GM12878 (cell line): ENCODE results near the gene RUFY2. TPM values are rescaled to one million over a fixed set of nuclear protein-coding genes. Genes with fewer than 3 reads are reported as not detected.

Source experiments
- ATAC-seq: fragments of 200-7000 bp; cut with Tn5 transposase; 3 replicates; pipeline ENCODE4 v1.9.1; 2020; ENCODE audit warnings: mild to moderate bottlenecking, moderate library complexity
- BruUV-seq: library from RNA; stranded (reverse); fragments of 400-500 nt; replicated peaks from 2 replicates; lab custom pipeline; 2021; lab: Mats Ljungman, UMichigan
- CTCF ChIA-PET: fragments of 300-600 bp; sonication (Branson Sonifier 250); formaldehyde crosslinking; extraction: SDS; loops from one replicate; lab custom pipeline; 2021; ENCODE audit warnings: inconsistent platforms; lab: Yijun Ruan, JAX
- POLR2A ChIA-PET: fragments of 350-600 bp; formaldehyde crosslinking; extraction: SDS; loops from one replicate; lab custom pipeline; 2021; ENCODE audit warnings: inconsistent platforms; lab: Charles Lee
- RAD21 ChIA-PET: fragments of 300-600 bp; sonication (Branson Sonifier 250); formaldehyde crosslinking; loops from one replicate; lab custom pipeline; 2023; ENCODE audit warnings: antibody characterized with exemption; ENCODE audit not compliant: unreplicated experiment; lab: Charles Lee
- SMC1A ChIA-PET: fragments of 300-600 bp; sonication (Branson Sonifier 250); formaldehyde crosslinking; loops from one replicate; lab custom pipeline; 2023; ENCODE audit not compliant: unreplicated experiment, uncharacterized antibody; lab: Charles Lee
- DNase-seq: peaks from one replicate; pipeline ENCODE4 v3.0.0-alpha.2; 2011; ENCODE audit warnings: low read depth, low spot score
- FAIRE-seq: peaks from 3 replicates; lab custom pipeline; 2011; peaks lifted over from hg19 to GRCh38; lab: Jason Lieb, UNC
- H2AFZ ChIP-seq: 2 replicates; pipeline ENCODE4 v1.6.0; 2011; ENCODE audit warnings: low read depth, low read length, control low read depth; ENCODE audit not compliant: control insufficient read depth
- H3K27ac ChIP-seq: 2 replicates; pipeline ENCODE4 v1.5.1; 2011; ENCODE audit warnings: control low read depth; ENCODE audit not compliant: control insufficient read depth, insufficient read depth
- H3K27me3 ChIP-seq, 2 experiments: replicated peaks in 1 of 2; 2 replicates each; pipeline versions ENCODE4 v1.6.0 to v1.6.1; 2011; ENCODE audit warnings: low read length in 1 of 2; ENCODE audit not compliant: control insufficient read depth in 2 of 2, insufficient read depth in 2 of 2
- H3K36me3 ChIP-seq, 2 experiments: 2 replicates each; pipeline ENCODE4 v1.5.1; 2011; ENCODE audit warnings: low read length in 1 of 2; ENCODE audit not compliant: control insufficient read depth in 2 of 2, insufficient read depth in 2 of 2
- H3K4me1 ChIP-seq: 2 replicates; pipeline ENCODE4 v1.6.1; 2011; ENCODE audit warnings: mild to moderate bottlenecking, low read length, moderate library complexity, mixed read lengths; ENCODE audit not compliant: control insufficient read depth, insufficient read depth
- H3K4me2 ChIP-seq: 2 replicates; pipeline ENCODE4 v1.6.0; 2011; ENCODE audit warnings: control low read depth; ENCODE audit not compliant: control insufficient read depth, insufficient read depth
- H3K4me3 ChIP-seq: fragments of 200-600 bp; sonication (generic); 2 replicates; pipeline ENCODE4 v1.5.1; 2016
- H3K79me2 ChIP-seq: 2 replicates; pipeline ENCODE4 v1.6.0; 2011; ENCODE audit warnings: low read length; ENCODE audit not compliant: control insufficient read depth, insufficient read depth
- H3K9ac ChIP-seq: 2 replicates; pipeline ENCODE4 v1.8.0; 2011; ENCODE audit warnings: low read length, control low read depth, mixed read lengths; ENCODE audit not compliant: control insufficient read depth, insufficient read depth
- H3K9me3 ChIP-seq: replicated peaks from 3 replicates; pipeline ENCODE4 v1.5.1; 2011; ENCODE audit warnings: mild to moderate bottlenecking, low read length; ENCODE audit not compliant: control insufficient read depth, insufficient read depth
- H4K20me1 ChIP-seq: 2 replicates; pipeline ENCODE4 v1.6.0; 2011; ENCODE audit not compliant: control insufficient read depth, insufficient read depth
- CHD1 ChIP-seq: IDR thresholded peaks from 2 replicates; pipeline ENCODE4 v1.6.1; 2012; ENCODE audit warnings: low read depth, low read length, improper control_type of control experiment
- HDGF ChIP-seq: fragments of 450-650 bp; IDR thresholded peaks from 2 replicates; pipeline ENCODE4 v1.6.1; 2016; ENCODE audit warnings: antibody characterized with exemption
- IKZF2 ChIP-seq, 2 experiments: fragments of 450-650 bp; IDR thresholded peaks; 2 replicates each; pipeline ENCODE4 v1.6.1; 2017; ENCODE audit warnings: mild to moderate bottlenecking in 2 of 2, moderate library complexity in 2 of 2
- PRDM15 ChIP-seq: fragments of 450-650 bp; formaldehyde crosslinking; IDR thresholded peaks from 2 replicates; pipeline ENCODE4 v1.4.0; 2020; ENCODE audit warnings: mild to moderate bottlenecking, moderate library complexity
- RB1 ChIP-seq: fragments of 450-650 bp; formaldehyde crosslinking; IDR thresholded peaks from 2 replicates; pipeline ENCODE4 v1.6.1; 2017; ENCODE audit warnings: mild to moderate bottlenecking, borderline replicate concordance
- TAF1 ChIP-seq: IDR thresholded peaks from 2 replicates; pipeline ENCODE4 v1.6.1; 2011; ENCODE audit warnings: mild to moderate bottlenecking, low read depth, low read length, borderline replicate concordance
- WGBS: methylation state at CpG from one replicate; pipeline ENCODE4 v1.1.6; 2016; ENCODE audit warnings: low lambda C conversion rate; ENCODE audit not compliant: insufficient replicate concordance, insufficient coverage; ENCODE audit errors: missing lambda C conversion rate; 5-methylcytosine and 5-hydroxymethylcytosine counted together
- in situ Hi-C: fragments of 300-500 bp; cut with MboI; formaldehyde crosslinking; loops from 9 replicates; pipeline ENCODE4 v1.14.3; 2018; ENCODE audit warnings: mixed read lengths
- intact Hi-C: fragments of 100-400 bp; cut with micrococcal nuclease; formaldehyde crosslinking; loops from one replicate; pipeline ENCODE4 v1.14.2; 2022; ENCODE audit not compliant: unreplicated experiment
- polyA plus RNA-seq, 11 experiments: library from polyadenylated mRNA; depleted of rRNA in 4 of 11; unstranded in 6 of 11; stranded (reverse) in 5 of 11; fragments of >200 nt; fragmentation: Nextera tagmentation in 4 of 11; fragmentation: Illumina TruSeq in 1 of 11; extraction: Ambion mirVana in 4 of 11; extraction: Trizol in 1 of 11; gene quantifications; 1 replicate in 1 of 11; 2 replicates in 10 of 11; pipeline versions ENCODE4 v1.2.1 to v1.2.3, GENCODE V29; 2011 to 2016; ENCODE audit warnings: inconsistent platforms in 2 of 11, missing spikeins in 2 of 11, low read depth in 1 of 11
- total RNA-seq, 4 experiments: library from RNA; depleted of rRNA in 3 of 4; stranded (reverse); fragments of >200 nt in 3 of 4; fragmentation: Illumina TruSeq in 1 of 4; extraction: Trizol in 1 of 4; gene quantifications; 2 replicates each; pipeline versions ENCODE4 v1.2.1 to v1.2.3, GENCODE V29; 2013 to 2021

RUFY2 gene
- total and polyA plus RNA-seq, 10 of the 15 experiments (the other 5 are each of a cell fraction or from before 2014, with no cell fraction given) = 1.7 to 8.4 (median 5.8) TPM

- ATAC-seq = no peak
- WGBS = 98% methylated on average over 5 of the region's 5 CpGs
- no peak overlapping the region for H3K4me2 ChIP-seq
- no peaks in the 10 kb centered on the region for H3K27me3 ChIP-seq
- SMC1A ChIA-PET = no interaction called here
- RAD21 ChIA-PET = no interaction called here
- H3K4me1 ChIP-seq = no peaks in the 10 kb centered on the region
- H4K20me1 ChIP-seq = no peaks in the 10 kb centered on the region
- POLR2A ChIA-PET = no interaction called here
- no peak overlapping the region for H3K9ac ChIP-seq
- in situ Hi-C loops (no loop called here), intact Hi-C loops (no loop called here)
- H3K79me2 ChIP-seq = no peaks in the 10 kb centered on the region
- no peak overlapping the region for H3K27ac ChIP-seq
- CTCF ChIA-PET = no interaction called here
- BruUV-seq = no TSS peak
- FAIRE-seq = no peak
- TF ChIP-seq TAF1 (no peak), RB1 (no peak), PRDM15 (CRISPR knock-in tag) (no peak), HDGF (no peak), CHD1 (no peak), IKZF2 (IDR thresholded peaks at IDR 0.05) (no peak)
- no peak for DNase-seq
- H3K9me3 ChIP-seq = peaks cover 1% of the 10 kb centered on the region; the same call in 2 of the 3 replicates
- H3K4me3 ChIP-seq = no peak overlapping the region
- no peak overlapping the region for H2AFZ ChIP-seq
- H3K36me3 ChIP-seq = peaks cover 0 to 3% of the 10 kb centered on the region in 2 experiments; a peak in 2 of 4 replicates
Measured at GRCh38 chr10:68366600-68366999, 40.5 kb downstream of the RUFY2 start.
